T-helper 17 cell (primary cell): ENCODE results near the gene SRRM3. TPM values are rescaled to one million over a fixed set of nuclear protein-coding genes. Genes with fewer than 3 reads are reported as not detected.
A peak's percentile ranks its signal among the peaks of the same experiment; 100 is the strongest.
"Not testable (repeated sequence)": the region's sequence is repeated elsewhere in the genome, so short reads cannot be mapped to it uniquely, and the experiment has no call there.

ENCODE experiments used
- ATAC-seq: fragments of 150-1000 bp; cut with Tn5 transposase; 2 replicates; pipeline ENCODE4 v1.10.0; 2021; ENCODE audit warnings: mild to moderate bottlenecking, moderate library complexity
- DNase-seq, 3 donors: peaks; one replicate each; pipeline versions ENCODE4 v3.0.0 to v3.0.0-alpha.2; 2020 to 2021
- H3K9me3 ChIP-seq: one replicate; pipeline ENCODE4 v1.7.0; 2013; ENCODE audit warnings: low read length, mild to moderate bottlenecking; ENCODE audit not compliant: control insufficient read depth, poor library complexity, severe bottlenecking
- H3K27ac Mint-ChIP-seq: one replicate; pipeline ENCODE4 v1.8.0; 2022; ENCODE audit warnings: mild to moderate bottlenecking, moderate library complexity, mixed read lengths
- H3K27me3 Mint-ChIP-seq: one replicate; pipeline ENCODE4 v1.8.0; 2022; ENCODE audit warnings: mixed read lengths
- H3K36me3 Mint-ChIP-seq: one replicate; pipeline ENCODE4 v1.8.0; 2022; ENCODE audit warnings: low read depth, mixed read lengths
- H3K4me1 Mint-ChIP-seq: one replicate; pipeline ENCODE4 v1.8.0; 2022; ENCODE audit warnings: mild to moderate bottlenecking, mixed read lengths
- H3K4me3 Mint-ChIP-seq: one replicate; pipeline ENCODE4 v1.8.0; 2022; ENCODE audit warnings: mild to moderate bottlenecking, moderate library complexity, mixed read lengths
- total RNA-seq, 4 donors: library from RNA in 2 of 4; stranded (reverse) in 2 of 4; gene quantifications; one replicate each; pipeline ENCODE4 v1.2.3 and lab custom pipeline; 2022 to 2026

The SRRM3 gene
- total RNA-seq, 2 donors from 2014 or later = not detected

GRCh38 chr7:76314042-76314721 lies 112.5 kb downstream of the SRRM3 start:
- peak; percentile 92 to 96 (median 92) for DNase-seq
- no peaks in the 10 kb centered on the region for H3K36me3 Mint-ChIP-seq
- H3K9me3 ChIP-seq = no peaks in the 10 kb centered on the region
- ATAC-seq = peak; percentile 71
- peak overlapping the region; percentile 78 for H3K27ac Mint-ChIP-seq
- H3K4me3 Mint-ChIP-seq = peak overlapping the region; percentile 70
- no peaks in the 10 kb centered on the region for H3K27me3 Mint-ChIP-seq
- H3K4me1 Mint-ChIP-seq = peaks cover 21% of the 10 kb centered on the region

DNA sequence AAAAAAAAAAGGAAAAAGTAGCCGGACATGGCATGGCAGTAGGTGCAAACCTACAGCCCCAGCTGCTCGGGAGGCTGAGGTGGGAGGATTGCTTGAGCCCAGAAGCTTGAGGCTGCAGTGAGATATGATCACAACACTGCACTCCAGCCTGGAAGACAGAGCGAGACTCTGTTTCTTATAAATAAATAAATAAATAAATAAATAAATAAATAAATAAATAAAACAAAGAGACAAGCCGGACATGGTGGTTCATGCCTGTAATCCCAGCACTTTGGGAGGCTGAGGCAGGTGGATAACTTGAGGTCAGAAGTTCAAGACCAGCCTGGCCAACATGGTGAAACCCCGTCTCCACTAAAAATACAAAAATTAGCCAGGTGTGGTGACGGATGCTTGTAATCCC lies 113.0 kb downstream of the SRRM3 start:
- peak overlapping the region; percentile 78 for H3K27ac Mint-ChIP-seq
- not testable (repeated sequence) for H3K4me3 Mint-ChIP-seq, H3K27me3 Mint-ChIP-seq, H3K9me3 ChIP-seq, DNase-seq, ATAC-seq, H3K36me3 Mint-ChIP-seq
- H3K4me1 Mint-ChIP-seq = peaks cover 21% of the 10 kb centered on the region

DNA sequence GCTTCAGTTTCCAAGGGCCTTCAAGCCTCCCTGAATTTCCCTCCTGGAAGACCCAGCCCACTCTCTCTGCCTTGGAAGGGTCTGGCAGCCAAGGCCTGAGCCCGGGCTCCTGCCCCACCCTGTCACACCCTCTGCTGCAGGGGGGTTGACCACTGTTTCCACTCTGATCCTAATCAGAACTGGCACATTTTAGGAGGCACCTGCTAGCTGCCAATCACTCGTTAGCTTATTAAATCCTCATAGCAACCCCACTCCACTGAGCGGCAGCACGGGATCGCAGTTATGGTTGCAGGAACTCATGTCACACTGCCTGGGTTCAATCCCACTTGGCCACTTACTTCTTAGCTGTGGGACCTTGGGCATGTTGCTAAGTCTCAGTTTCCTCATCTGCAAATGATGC lies 113.7 kb downstream of the SRRM3 start:
- H3K9me3 ChIP-seq = no peaks in the 10 kb centered on the region
- Mint-ChIP-seq H3K4me3 (no peak overlapping the region), H3K27ac (no peak overlapping the region), H3K27me3 (no peaks in the 10 kb centered on the region), H3K36me3 (no peaks in the 10 kb centered on the region), H3K4me1 (peaks cover 23% of the 10 kb centered on the region)
- ATAC-seq (no peak), DNase-seq (no peak)

GRCh38 chr7:76316984-76317781 lies 115.5 kb downstream of the SRRM3 start:
- Mint-ChIP-seq H3K4me3 (peak overlapping the region; percentile 97), H3K36me3 (no peaks in the 10 kb centered on the region), H3K27ac (peak overlapping the region; percentile 97), H3K4me1 (peaks cover 23% of the 10 kb centered on the region), H3K27me3 (no peaks in the 10 kb centered on the region)
- DNase-seq (no peak), ATAC-seq (no peak)
- no peaks in the 10 kb centered on the region for H3K9me3 ChIP-seq

- ATAC-seq (peak; percentile 94), DNase-seq (peak; percentile 90 to 94 (median 94))
- no peaks in the 10 kb centered on the region for H3K27me3 Mint-ChIP-seq
- peak overlapping the region; percentile 97 for H3K27ac Mint-ChIP-seq
- peak overlapping the region; percentile 97 for H3K4me3 Mint-ChIP-seq
- H3K9me3 ChIP-seq = no peaks in the 10 kb centered on the region
- H3K4me1 Mint-ChIP-seq = peaks cover 23% of the 10 kb centered on the region
- no peaks in the 10 kb centered on the region for H3K36me3 Mint-ChIP-seq
Measured at GRCh38 chr7:76317782-76318487, 116.2 kb downstream of the SRRM3 start.

GRCh38 chr7:76318488-76319353 lies 117.0 kb downstream of the SRRM3 start:
- H3K27ac Mint-ChIP-seq = peak overlapping the region; percentile 97
- peak; percentile 57 for ATAC-seq
- no peaks in the 10 kb centered on the region for H3K36me3 Mint-ChIP-seq
- H3K4me1 Mint-ChIP-seq = peaks cover 23% of the 10 kb centered on the region
- H3K9me3 ChIP-seq = no peaks in the 10 kb centered on the region
- DNase-seq = peak; percentile 34 to 42 (median 40)
- no peaks in the 10 kb centered on the region for H3K27me3 Mint-ChIP-seq
- peak overlapping the region; percentile 97 for H3K4me3 Mint-ChIP-seq

GRCh38 chr7:76325092-76325491 lies 123.4 kb downstream of the SRRM3 start:
- Mint-ChIP-seq H3K27ac (no peak overlapping the region), H3K36me3 (peaks cover 8% of the 10 kb centered on the region), H3K4me3 (no peak overlapping the region), H3K4me1 (peaks cover 16% of the 10 kb centered on the region), H3K27me3 (no peaks in the 10 kb centered on the region)
- no peaks in the 10 kb centered on the region for H3K9me3 ChIP-seq
- ATAC-seq (no peak), DNase-seq (no peak)

DNA sequence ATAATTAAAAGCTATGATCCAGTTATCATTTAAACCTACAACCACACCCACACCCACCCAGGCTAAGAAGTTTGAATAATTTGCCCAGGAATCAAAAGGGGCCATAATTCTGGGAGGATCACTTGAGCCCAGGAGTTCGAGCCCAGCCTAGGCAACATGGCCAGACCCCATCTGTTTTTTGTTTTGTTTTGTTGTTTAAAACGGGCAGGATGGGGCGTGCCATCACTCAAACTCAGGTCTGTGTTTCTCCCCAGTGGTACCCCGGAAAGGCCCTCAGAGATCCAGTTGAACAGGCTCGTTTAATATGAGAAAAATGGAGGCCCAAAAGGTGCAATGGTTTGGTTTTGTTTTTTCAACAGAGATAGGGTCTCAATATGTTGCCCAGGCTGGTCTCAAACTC lies 124.1 kb downstream of the SRRM3 start:
- no peak overlapping the region for H3K4me3 Mint-ChIP-seq
- no peaks in the 10 kb centered on the region for H3K27me3 Mint-ChIP-seq
- no peak overlapping the region for H3K27ac Mint-ChIP-seq
- no peak for DNase-seq
- H3K36me3 Mint-ChIP-seq = peaks cover 8% of the 10 kb centered on the region
- ATAC-seq = no peak
- no peaks in the 10 kb centered on the region for H3K9me3 ChIP-seq
- H3K4me1 Mint-ChIP-seq = peaks cover 21% of the 10 kb centered on the region

DNA sequence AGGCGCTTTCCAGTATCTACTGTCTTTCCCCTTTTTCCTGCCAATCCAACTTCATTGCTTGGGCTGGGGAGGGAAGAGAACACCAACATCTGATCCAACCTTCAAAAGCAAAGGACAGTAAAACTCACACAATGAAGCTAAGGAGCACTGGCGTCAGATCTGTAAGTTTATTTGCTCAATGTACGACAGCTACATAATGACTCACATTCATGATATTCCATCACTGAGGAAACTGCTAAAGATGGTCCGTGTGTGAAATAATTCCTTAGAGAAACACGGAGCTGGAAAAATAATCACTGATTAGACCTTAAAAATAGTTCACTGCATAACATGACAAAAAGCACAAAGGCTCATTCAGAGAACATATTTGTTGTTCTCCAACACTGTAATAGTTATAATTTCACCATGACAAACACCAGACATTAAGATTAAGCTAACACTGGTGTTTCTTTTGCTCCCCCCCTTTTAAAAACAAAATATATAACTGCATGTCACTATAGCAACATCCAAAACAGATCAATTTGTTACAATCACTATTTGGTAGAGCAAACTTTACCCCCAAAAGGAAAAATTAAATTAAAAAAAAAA lies 125.0 kb downstream of the SRRM3 start:
- H3K9me3 ChIP-seq = no peaks in the 10 kb centered on the region
- H3K36me3 Mint-ChIP-seq = peaks cover 8% of the 10 kb centered on the region
- H3K27ac Mint-ChIP-seq = no peak overlapping the region
- peaks cover 21% of the 10 kb centered on the region for H3K4me1 Mint-ChIP-seq
- no peak for DNase-seq
- no peak for ATAC-seq
- H3K27me3 Mint-ChIP-seq = no peaks in the 10 kb centered on the region
- no peak overlapping the region for H3K4me3 Mint-ChIP-seq

- Mint-ChIP-seq H3K4me3 (no peak overlapping the region), H3K27me3 (no peaks in the 10 kb centered on the region), H3K27ac (no peak overlapping the region), H3K36me3 (peaks cover 8% of the 10 kb centered on the region), H3K4me1 (peaks cover 27% of the 10 kb centered on the region)
- ATAC-seq = no peak
- no peaks in the 10 kb centered on the region for H3K9me3 ChIP-seq
- DNase-seq = no peak
Measured at GRCh38 chr7:76327610-76328009, 125.9 kb downstream of the SRRM3 start.

GRCh38 chr7:76328389-76328788 lies 126.7 kb downstream of the SRRM3 start:
- Mint-ChIP-seq H3K27me3 (no peaks in the 10 kb centered on the region), H3K36me3 (peaks cover 8% of the 10 kb centered on the region), H3K4me1 (peaks cover 29% of the 10 kb centered on the region), H3K27ac (peak overlapping the region; percentile 75), H3K4me3 (no peak overlapping the region)
- DNase-seq = no peak
- ATAC-seq = no peak
- H3K9me3 ChIP-seq = no peaks in the 10 kb centered on the region

DNA sequence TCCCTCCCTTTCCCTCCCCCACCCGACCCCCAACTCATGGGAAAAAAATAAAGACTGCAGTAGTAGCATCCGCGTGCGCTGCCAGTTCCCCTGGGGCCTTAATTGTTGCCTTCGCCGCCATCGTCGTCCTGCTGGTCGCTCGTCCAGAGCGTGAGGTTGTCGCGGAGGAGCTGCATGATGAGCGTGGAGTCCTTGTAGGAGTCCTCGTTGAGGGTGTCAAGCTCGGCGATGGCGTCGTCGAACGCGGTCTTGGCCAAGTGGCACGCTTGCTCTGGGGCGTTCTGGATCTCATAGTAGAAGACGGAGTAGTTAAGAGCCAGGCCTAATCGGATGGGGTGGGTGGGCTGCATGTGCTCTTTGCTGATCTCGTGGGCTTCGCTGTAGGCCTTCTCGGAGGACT lies 127.8 kb downstream of the SRRM3 start:
- Mint-ChIP-seq H3K27ac (no peak overlapping the region), H3K4me1 (peaks cover 30% of the 10 kb centered on the region), H3K27me3 (no peaks in the 10 kb centered on the region), H3K36me3 (peaks cover 8% of the 10 kb centered on the region), H3K4me3 (no peak overlapping the region)
- no peaks in the 10 kb centered on the region for H3K9me3 ChIP-seq
- DNase-seq = no peak
- no peak for ATAC-seq
